K562 (cell line): ENCODE data around the gene KCNQ5.

ENCODE experiments used
- CTCF ChIP-seq, 3 experiments: IDR thresholded peaks in 2 of 3; conservative IDR thresholded peaks in 1 of 3; 2 replicates each; pipeline ENCODE4 v1.5.1; 2011 to 2012; ENCODE audit warnings: low read length in 3 of 3, mild to moderate bottlenecking in 3 of 3, control low read depth in 2 of 3, improper control_type of control experiment in 1 of 3, inconsistent platforms in 1 of 3, low read depth in 1 of 3, mixed read lengths in 1 of 3, moderate library complexity in 1 of 3; ENCODE audit not compliant: insufficient read depth in 2 of 3
- POLR2A ChIP-seq: fragments of 450-650 bp; conservative IDR thresholded peaks from 2 replicates; pipeline ENCODE4 v1.6.1; 2016
- RBM14 ChIP-seq: fragments of 200-400 bp; formaldehyde crosslinking; IDR thresholded peaks from 2 replicates; pipeline ENCODE4 v1.6.1; 2018; ENCODE audit warnings: low read depth, mild to moderate bottlenecking, low read length, moderate library complexity, borderline replicate concordance; ENCODE audit not compliant: insufficient read depth
- SMAD3 ChIP-seq: fragments of 450-650 bp; formaldehyde crosslinking; conservative IDR thresholded peaks from 2 replicates; pipeline ENCODE4 v1.4.0; 2020; ENCODE audit warnings: mild to moderate bottlenecking
- ZNF263 ChIP-seq: sonication (generic); formaldehyde crosslinking; IDR thresholded peaks from 2 replicates; pipeline ENCODE4 v1.8.0; 2022; ENCODE audit warnings: mild to moderate bottlenecking, missing genetic modification reagents, borderline replicate concordance

GRCh38 chr6:72672906-72673305, 51.0 kb downstream of the KCNQ5 start:
- no peak for TF ChIP-seq CTCF (IDR thresholded peaks at IDR 0.05 in 2 of 3, conservative IDR thresholded peaks at IDR 0.05 in 1 of 3; ENCODE audit: insufficient read depth in 2 of 3, low read depth in 1 of 3, low read length in 3 of 3)
- no peak for TF ChIP-seq ZNF263 (CRISPR knock-in tag)
- no peak for TF ChIP-seq RBM14
- no peak for TF ChIP-seq SMAD3 (CRISPR knock-in tag)
- TF ChIP-seq POLR2A: no peak
